ENCODE results near the gene CTSL.

CTSL gene

GRCh38 chr9:87701491-87701890 is 24.4 kb upstream of the CTSL start:
- no peak overlapping the region for H3K4me3 ChIP-seq (ENCODE audit: low read depth, low read length)
- no peak for DNase-seq (ENCODE audit: low read depth)
- TF ChIP-seq CTCF (conservative IDR thresholded peaks at IDR 0.05; ENCODE audit: low read depth, low read length) = no peak

- peak; percentile 57 for DNase-seq (ENCODE audit: low read depth)
- TF ChIP-seq CTCF (conservative IDR thresholded peaks at IDR 0.05; ENCODE audit: low read depth, low read length) = no peak
- H3K4me3 ChIP-seq (ENCODE audit: low read depth, low read length) = no peak overlapping the region
These were observed 23.9 kb upstream of the CTSL start for GRCh38 chr9:87701931-87702421.

- no peak overlapping the region for H3K4me3 ChIP-seq (ENCODE audit: low read depth, low read length)
- no peak for TF ChIP-seq CTCF (conservative IDR thresholded peaks at IDR 0.05; ENCODE audit: low read depth, low read length)
- no peak for DNase-seq (ENCODE audit: low read depth)
These were observed 23.0 kb upstream of the CTSL start for GRCh38 chr9:87702921-87703320.

GRCh38 chr9:87703636-87704276 is 22.2 kb upstream of the CTSL start:
- H3K4me3 ChIP-seq (ENCODE audit: low read depth, low read length) = no peak overlapping the region
- DNase-seq (ENCODE audit: low read depth) = no peak
- no peak for TF ChIP-seq CTCF (conservative IDR thresholded peaks at IDR 0.05; ENCODE audit: low read depth, low read length)

GRCh38 chr9:87704342-87704741 is 21.6 kb upstream of the CTSL start:
- TF ChIP-seq CTCF (conservative IDR thresholded peaks at IDR 0.05; ENCODE audit: low read depth, low read length) = no peak
- no peak overlapping the region for H3K4me3 ChIP-seq (ENCODE audit: low read depth, low read length)
- no peak for DNase-seq (ENCODE audit: low read depth)

- no peak for TF ChIP-seq CTCF (conservative IDR thresholded peaks at IDR 0.05; ENCODE audit: low read depth, low read length)
- no peak overlapping the region for H3K4me3 ChIP-seq (ENCODE audit: low read depth, low read length)
- DNase-seq (ENCODE audit: low read depth) = no peak
These were observed 19.7 kb upstream of the CTSL start for GRCh38 chr9:87706066-87706739.

Measured in choroid plexus epithelial cell (primary cell).